CD14-positive monocyte (primary cell): ENCODE results near the gene NT5C1B. TPM values are rescaled to one million over a fixed set of nuclear protein-coding genes. Genes with fewer than 3 reads are reported as not detected.

Experiments used
- DNase-seq, 3 donors: peaks; one replicate each; pipeline ENCODE4 v3.0.0-alpha.2; 2011 to 2022
- H2AFZ ChIP-seq: 2 replicates; pipeline ENCODE4 v1.6.0; 2012; ENCODE audit warnings: mild to moderate bottlenecking, low read depth, low read length, inconsistent platforms; ENCODE audit not compliant: insufficient read depth, poor library complexity, severe bottlenecking
- H3K27ac ChIP-seq, 2 donors: 1 replicate in 1 of 2; 2 replicates in 1 of 2; pipeline ENCODE4 v1.5.1; 2012 to 2013; ENCODE audit warnings: low read length in 2 of 2, control low read depth in 1 of 2, inconsistent platforms in 1 of 2, low read depth in 1 of 2, mild to moderate bottlenecking in 1 of 2
- H3K27me3 ChIP-seq, 2 donors: one replicate each; pipeline versions ENCODE4 v1.6.0 to v1.6.1; 2011 to 2013; ENCODE audit warnings: low read length in 2 of 2; ENCODE audit not compliant: control insufficient read depth in 2 of 2, insufficient read depth in 2 of 2
- H3K36me3 ChIP-seq, 2 donors: replicated peaks in 1 of 2; 1 replicate in 1 of 2; 2 replicates in 1 of 2; pipeline versions ENCODE4 v1.5.1 to v1.6.1; 2012 to 2013; ENCODE audit warnings: low read length in 2 of 2, control low read depth in 1 of 2, inconsistent platforms in 1 of 2, mild to moderate bottlenecking in 1 of 2; ENCODE audit not compliant: insufficient read depth in 2 of 2, control insufficient read depth in 1 of 2
- H3K4me1 ChIP-seq, 2 donors: 1 replicate in 1 of 2; 2 replicates in 1 of 2; pipeline versions ENCODE4 v1.5.1 to v1.6.1; 2012 to 2013; ENCODE audit warnings: low read length in 2 of 2, control low read depth in 1 of 2, inconsistent platforms in 1 of 2, mild to moderate bottlenecking in 1 of 2, moderate library complexity in 1 of 2; ENCODE audit not compliant: insufficient read depth in 2 of 2, control insufficient read depth in 1 of 2
- H3K4me2 ChIP-seq: replicated peaks from 2 replicates; pipeline ENCODE3; 2012; ENCODE audit warnings: low read length, moderate library complexity, mild to moderate bottlenecking; ENCODE audit not compliant: poor library complexity, severe bottlenecking; ENCODE audit errors: extremely low read depth
- H3K4me3 ChIP-seq, 3 experiments: fragments of 200-600 bp in 1 of 3; sonication (generic) in 1 of 3; replicated peaks in 1 of 3; 1 replicate in 2 of 3; 2 replicates in 1 of 3; pipeline ENCODE4 v1.5.1; 2011 to 2013; ENCODE audit warnings: low read length in 3 of 3, mild to moderate bottlenecking in 3 of 3, control low read depth in 2 of 3, low read depth in 2 of 3, inconsistent platforms in 1 of 3, moderate library complexity in 1 of 3
- H3K79me2 ChIP-seq: 2 replicates; pipeline ENCODE4 v1.6.0; 2012; ENCODE audit warnings: mild to moderate bottlenecking, control low read depth, inconsistent platforms, low read length, moderate library complexity; ENCODE audit not compliant: insufficient read depth
- H3K9ac ChIP-seq: 2 replicates; pipeline ENCODE4 v1.6.0; 2017; ENCODE audit warnings: low read length, mild to moderate bottlenecking; ENCODE audit not compliant: insufficient read depth, poor library complexity, severe bottlenecking
- H3K9me3 ChIP-seq, 2 donors: replicated peaks in 1 of 2; 1 replicate in 1 of 2; 2 replicates in 1 of 2; pipeline versions ENCODE4 v1.5.1 to v1.6.1; 2012 to 2013; ENCODE audit warnings: low read length in 2 of 2, control low read depth in 1 of 2; ENCODE audit not compliant: control insufficient read depth in 1 of 2, insufficient read depth in 1 of 2
- H4K20me1 ChIP-seq: 2 replicates; pipeline ENCODE4 v1.6.0; 2012; ENCODE audit warnings: mild to moderate bottlenecking, low read length, control low read depth, moderate library complexity; ENCODE audit not compliant: insufficient read depth
- H3K27ac Mint-ChIP-seq, 7 donors: one replicate each; pipeline ENCODE4 v1.8.0; 2020; ENCODE audit warnings: mild to moderate bottlenecking in 7 of 7, mixed read lengths in 7 of 7, moderate library complexity in 6 of 7, inconsistent platforms in 2 of 7
- H3K27me3 Mint-ChIP-seq, 3 donors: one replicate each; pipeline ENCODE4 v1.8.0; 2021 to 2022; ENCODE audit warnings: low read depth in 3 of 3, mild to moderate bottlenecking in 3 of 3, mixed read lengths in 3 of 3, moderate library complexity in 3 of 3, inconsistent platforms in 1 of 3
- H3K36me3 Mint-ChIP-seq, 2 donors: one replicate each; pipeline ENCODE4 v1.8.0; 2020; ENCODE audit warnings: mixed read lengths in 2 of 2, inconsistent platforms in 1 of 2, mild to moderate bottlenecking in 1 of 2
- H3K4me1 Mint-ChIP-seq: one replicate; pipeline ENCODE4 v1.8.0; 2020; ENCODE audit warnings: mild to moderate bottlenecking, mixed read lengths
- H3K4me3 Mint-ChIP-seq, 2 donors: one replicate each; pipeline ENCODE4 v1.8.0; 2020; ENCODE audit warnings: mild to moderate bottlenecking in 2 of 2, mixed read lengths in 2 of 2, moderate library complexity in 1 of 2
- H3K9me3 Mint-ChIP-seq, 7 donors: one replicate each; pipeline ENCODE4 v1.8.0; 2020 to 2022; ENCODE audit warnings: mixed read lengths in 7 of 7, mild to moderate bottlenecking in 6 of 7, moderate library complexity in 6 of 7, inconsistent platforms in 2 of 7
- CTCF ChIP-seq: fragments of 200-600 bp; IDR thresholded peaks from one replicate; pipeline ENCODE4 v1.8.0; 2022; ENCODE audit warnings: antibody characterized with exemption, mild to moderate bottlenecking
- WGBS: methylation state at CpG from one replicate; pipeline ENCODE4 v1.1.5; 2013; ENCODE audit warnings: missing lambda C conversion rate; ENCODE audit not compliant: insufficient coverage; 5-methylcytosine and 5-hydroxymethylcytosine counted together
- intact Hi-C, 2 donors: fragments of 100-400 bp; cut with micrococcal nuclease; formaldehyde crosslinking; loops; one replicate each; pipeline versions ENCODE4 v1.15.0 to v1.15.1; 2023
- polyA plus RNA-seq, 3 donors: library from polyadenylated mRNA; depleted of rRNA in 1 of 3; unstranded in 2 of 3; stranded (reverse) in 1 of 3; fragments of 300-500 nt in 2 of 3; fragments of >200 nt in 1 of 3; fragmentation: Illumina TruSeq in 2 of 3; gene quantifications; 1 replicate in 2 of 3; 2 replicates in 1 of 3; pipeline ENCODE4 v1.2.3, GENCODE V29; 2012 to 2021

The NT5C1B gene
- polyA plus RNA-seq, 3 donors: not detected

GRCh38 chr2:18525236-18525635 lies 64.1 kb downstream of the NT5C1B start:
- Histone ChIP-seq H3K4me2 (no peak overlapping the region), H3K36me3 (no peaks in the 10 kb centered on the region), H3K9me3 (no peaks in the 10 kb centered on the region), H3K27ac (no peak overlapping the region), H2AFZ (no peak overlapping the region), H4K20me1 (no peaks in the 10 kb centered on the region), H3K4me3 (no peak overlapping the region), H3K4me1 (no peaks in the 10 kb centered on the region), H3K27me3 (no peaks in the 10 kb centered on the region), H3K9ac (no peak overlapping the region), H3K79me2 (no peaks in the 10 kb centered on the region)
- no peaks in the 10 kb centered on the region for H3K9me3 Mint-ChIP-seq
- H3K4me3 Mint-ChIP-seq: no peak overlapping the region
- no peaks in the 10 kb centered on the region for H3K4me1 Mint-ChIP-seq
- TF ChIP-seq CTCF: no peak
- peaks cover 4 to 6% (median 5%) of the 10 kb centered on the region in 3 donors for H3K27me3 Mint-ChIP-seq
- H3K36me3 Mint-ChIP-seq: no peaks in the 10 kb centered on the region
- no peak overlapping the region for H3K27ac Mint-ChIP-seq
- 100% methylated on average over 1 of the region's 2 CpGs for WGBS
- DNase-seq: no peak
- intact Hi-C loops: loop anchor here in 1 of 2 donors (10.0 kb wide), 1 partner anchor 840 kb away; no protein-coding TSS in a partner anchor

- no peak overlapping the region for H3K4me3 Mint-ChIP-seq
- Histone ChIP-seq H3K9me3 (no peaks in the 10 kb centered on the region), H3K36me3 (no peaks in the 10 kb centered on the region), H4K20me1 (no peaks in the 10 kb centered on the region), H3K79me2 (no peaks in the 10 kb centered on the region), H3K4me3 (no peak overlapping the region), H3K9ac (no peak overlapping the region), H3K27ac (no peak overlapping the region), H3K4me1 (no peaks in the 10 kb centered on the region), H3K27me3 (no peaks in the 10 kb centered on the region), H2AFZ (no peak overlapping the region), H3K4me2 (no peak overlapping the region)
- intact Hi-C loops: loop anchor here in 1 of 2 donors (10.0 kb wide), 1 partner anchor 842 kb away; no protein-coding TSS in a partner anchor
- H3K27me3 Mint-ChIP-seq: peaks cover 0 to 7% (median 6%) of the 10 kb centered on the region in 3 donors
- no peaks in the 10 kb centered on the region for H3K9me3 Mint-ChIP-seq
- 92% methylated on average over 2 of the region's 2 CpGs for WGBS
- H3K36me3 Mint-ChIP-seq: no peaks in the 10 kb centered on the region
- no peaks in the 10 kb centered on the region for H3K4me1 Mint-ChIP-seq
- H3K27ac Mint-ChIP-seq: no peak overlapping the region
- no peak for TF ChIP-seq CTCF
- no peak for DNase-seq
Measured at GRCh38 chr2:18522484-18523146, 66.8 kb downstream of the NT5C1B start.
